H9 (cell line): ENCODE data around the gene ITSN1. TPM values are rescaled to one million over a fixed set of nuclear protein-coding genes. Genes with fewer than 3 reads are reported as not detected.

ENCODE experiments used
- DNase-seq: peaks from one replicate; pipeline ENCODE4 v3.0.0-alpha.2; 2017
- H2AFZ ChIP-seq: one replicate; pipeline ENCODE4 v1.6.1; 2013; ENCODE audit warnings: mild to moderate bottlenecking, low read length, control low read depth, moderate library complexity
- H2AK5ac ChIP-seq: 2 replicates; pipeline ENCODE4 v1.6.1; 2013; ENCODE audit warnings: low read length, control low read depth, mixed read lengths; ENCODE audit not compliant: insufficient read length
- H2BK120ac ChIP-seq: one replicate; pipeline ENCODE4 v1.6.1; 2013; ENCODE audit warnings: low read depth, mild to moderate bottlenecking, low read length, control low read depth, inconsistent platforms; ENCODE audit not compliant: poor library complexity, severe bottlenecking
- H2BK12ac ChIP-seq: 2 replicates; pipeline ENCODE4 v1.6.1; 2013; ENCODE audit warnings: low read length, control low read depth, mixed read lengths, low read depth; ENCODE audit not compliant: insufficient read length
- H2BK15ac ChIP-seq: 2 replicates; pipeline ENCODE4 v1.6.1; 2013; ENCODE audit warnings: low read depth, low read length, control low read depth
- H2BK20ac ChIP-seq: one replicate; pipeline ENCODE4 v1.6.1; 2013; ENCODE audit warnings: low read depth, mild to moderate bottlenecking, low read length, control low read depth, inconsistent platforms; ENCODE audit not compliant: poor library complexity, severe bottlenecking
- H2BK5ac ChIP-seq: 2 replicates; pipeline ENCODE4 v1.6.1; 2013; ENCODE audit warnings: low read length, control low read depth, mixed read lengths; ENCODE audit not compliant: insufficient read length
- H3K14ac ChIP-seq: 2 replicates; pipeline ENCODE4 v1.6.1; 2013; ENCODE audit warnings: low read length, control low read depth; ENCODE audit not compliant: insufficient read depth
- H3K18ac ChIP-seq: 2 replicates; pipeline ENCODE4 v1.6.1; 2013; ENCODE audit warnings: low read depth, mild to moderate bottlenecking, mixed read lengths, low read length, control low read depth; ENCODE audit not compliant: insufficient read length
- H3K23ac ChIP-seq: 2 replicates; pipeline ENCODE4 v1.6.1; 2013; ENCODE audit warnings: low read length, control low read depth, mixed read lengths, low read depth; ENCODE audit not compliant: insufficient read length
- H3K23me2 ChIP-seq: 2 replicates; pipeline ENCODE4 v1.6.1; 2013; ENCODE audit warnings: low read depth, mild to moderate bottlenecking, mixed read lengths, low read length, control low read depth; ENCODE audit not compliant: insufficient read length, poor library complexity, severe bottlenecking
- H3K27ac ChIP-seq: 2 replicates; pipeline ENCODE4 v1.5.1; 2013; ENCODE audit warnings: low read length, control low read depth, mixed read lengths, low read depth; ENCODE audit not compliant: insufficient read length
- H3K27me3 ChIP-seq: 2 replicates; pipeline ENCODE4 v1.6.1; 2013; ENCODE audit warnings: low read length, control low read depth, inconsistent platforms; ENCODE audit not compliant: insufficient read depth
- H3K4ac ChIP-seq: 2 replicates; pipeline ENCODE4 v1.6.1; 2013; ENCODE audit warnings: low read depth, mild to moderate bottlenecking, control low read depth, inconsistent platforms, low read length, moderate library complexity
- H3K4me1 ChIP-seq: 2 replicates; pipeline ENCODE4 v1.6.1; 2013; ENCODE audit warnings: low read length, control low read depth, inconsistent platforms; ENCODE audit not compliant: insufficient read depth
- H3K4me2 ChIP-seq: 2 replicates; pipeline ENCODE4 v1.6.1; 2013; ENCODE audit warnings: low read length, control low read depth, mixed read lengths; ENCODE audit not compliant: insufficient read length, insufficient read depth
- H3K56ac ChIP-seq: 2 replicates; pipeline ENCODE4 v1.6.1; 2013; ENCODE audit warnings: low read depth, mild to moderate bottlenecking, mixed read lengths, low read length, control low read depth; ENCODE audit not compliant: insufficient read length
- H3K79me1 ChIP-seq: 2 replicates; pipeline ENCODE4 v1.6.1; 2013; ENCODE audit warnings: low read depth, mild to moderate bottlenecking, moderate library complexity, low read length, control low read depth, inconsistent platforms; ENCODE audit not compliant: insufficient read depth, poor library complexity, severe bottlenecking
- H3K79me2 ChIP-seq: 2 replicates; pipeline ENCODE4 v1.6.1; 2013; ENCODE audit warnings: low read length, control low read depth, inconsistent platforms; ENCODE audit not compliant: insufficient read depth
- H3K9ac ChIP-seq: 2 replicates; pipeline ENCODE4 v1.6.1; 2013; ENCODE audit warnings: low read length, control low read depth, mixed read lengths; ENCODE audit not compliant: insufficient read length; ENCODE audit errors: extremely low read depth
- H3K9me3 ChIP-seq: one replicate; pipeline ENCODE4 v1.6.1; 2013; ENCODE audit warnings: low read depth, low read length, inconsistent platforms; ENCODE audit not compliant: control insufficient read depth
- H3T11ph ChIP-seq: one replicate; pipeline ENCODE4 v1.6.1; 2013; ENCODE audit warnings: mild to moderate bottlenecking, low read length, control low read depth, inconsistent platforms
- H4K20me1 ChIP-seq: one replicate; pipeline ENCODE4 v1.6.1; 2013; ENCODE audit not compliant: control insufficient read depth, insufficient read length, insufficient read depth
- H4K5ac ChIP-seq: 2 replicates; pipeline ENCODE4 v1.6.1; 2013; ENCODE audit warnings: low read depth, mild to moderate bottlenecking, mixed read lengths, low read length, control low read depth; ENCODE audit not compliant: insufficient read length
- H4K8ac ChIP-seq: replicated peaks from 2 replicates; pipeline ENCODE4 v1.6.1; 2013; ENCODE audit warnings: low read length, control low read depth, mixed read lengths, low read depth; ENCODE audit not compliant: insufficient read length
- H4K91ac ChIP-seq: 2 replicates; pipeline ENCODE4 v1.6.1; 2013; ENCODE audit warnings: low read depth, mild to moderate bottlenecking, moderate library complexity, mixed read lengths, low read length, control low read depth; ENCODE audit not compliant: insufficient read length
- H3K27ac Mint-ChIP-seq, 3 experiments: 2 replicates in 2 of 3; 3 replicates in 1 of 3; pipeline ENCODE4 v1.8.0; 2020 to 2021; ENCODE audit warnings: mixed read lengths in 3 of 3, mild to moderate bottlenecking in 1 of 3, moderate library complexity in 1 of 3
- H3K27me3 Mint-ChIP-seq: 2 replicates; pipeline ENCODE4 v1.8.0; 2021; ENCODE audit warnings: low read depth, mild to moderate bottlenecking, moderate library complexity, mixed read lengths
- H3K36me3 Mint-ChIP-seq, 3 experiments: 2 replicates in 2 of 3; 3 replicates in 1 of 3; pipeline ENCODE4 v1.8.0; 2020 to 2021; ENCODE audit warnings: low read depth in 3 of 3, mixed read lengths in 3 of 3; ENCODE audit not compliant: insufficient read depth in 1 of 3
- H3K4me1 Mint-ChIP-seq, 2 experiments: 2 replicates each; pipeline ENCODE4 v1.8.0; 2020; ENCODE audit warnings: mixed read lengths in 2 of 2
- H3K4me3 Mint-ChIP-seq, 2 experiments: 2 replicates in 1 of 2; 3 replicates in 1 of 2; pipeline ENCODE4 v1.8.0; 2020 to 2021; ENCODE audit warnings: mild to moderate bottlenecking in 2 of 2, mixed read lengths in 2 of 2, moderate library complexity in 1 of 2
- H3K9me3 Mint-ChIP-seq, 2 experiments: 2 replicates in 1 of 2; 3 replicates in 1 of 2; pipeline ENCODE4 v1.8.0; 2020; ENCODE audit warnings: mild to moderate bottlenecking in 2 of 2, mixed read lengths in 2 of 2, moderate library complexity in 1 of 2
- CTCF ChIP-seq: fragments of 200-600 bp; sonication (generic); conservative IDR thresholded peaks from 3 replicates; pipeline ENCODE4 v1.8.0; 2021; ENCODE audit warnings: antibody characterized with exemption, mild to moderate bottlenecking
- WGBS: extraction: QIAGEN DNeasy Blood & Tissue Kit; methylation state at CpG from one replicate; pipeline ENCODE4 v1.1.7; 2013; ENCODE audit warnings: missing lambda C conversion rate, low lambda C conversion rate, mixed read lengths; ENCODE audit not compliant: insufficient read length; ENCODE audit errors: extremely low coverage; 5-methylcytosine and 5-hydroxymethylcytosine counted together
- total RNA-seq: library from RNA; stranded (reverse); gene quantifications from 2 replicates; pipeline ENCODE4 v1.2.1, GENCODE V29; 2021

The ITSN1 gene
- total RNA-seq, 1 experiment from 2014 or later = 94.2 TPM

- no peaks in the 10 kb centered on the region for H3K23me2 ChIP-seq
- H3K9me3 Mint-ChIP-seq = no peaks in the 10 kb centered on the region
- no peaks in the 10 kb centered on the region for H3K27me3 ChIP-seq
- H2BK15ac ChIP-seq = no peak overlapping the region
- H4K91ac ChIP-seq = no peak overlapping the region
- no peaks in the 10 kb centered on the region for H3K9me3 ChIP-seq
- H3K9ac ChIP-seq = no peak overlapping the region
- WGBS = no CpG with 5 or more reads among the region's 13 CpGs
- H3K27me3 Mint-ChIP-seq = peaks cover 2% of the 10 kb centered on the region; the same call in 1 of the 2 replicates
- no peak overlapping the region for H3K56ac ChIP-seq
- H2BK12ac ChIP-seq = no peak overlapping the region
- no peaks in the 10 kb centered on the region; the same call in 1 of the 2 replicates for H3K4me1 ChIP-seq
- H3K79me1 ChIP-seq = no peaks in the 10 kb centered on the region
- no peak overlapping the region for H3K27ac Mint-ChIP-seq
- H3K4me1 Mint-ChIP-seq = peaks cover 11 to 14% of the 10 kb centered on the region in 2 experiments
- no peak for DNase-seq
- H3K14ac ChIP-seq = no peak overlapping the region
- no peaks in the 10 kb centered on the region for H3K79me2 ChIP-seq
- H2BK5ac ChIP-seq = no peak overlapping the region
- H4K8ac ChIP-seq = no peak overlapping the region
- no peak overlapping the region for H3K18ac ChIP-seq
- no peak overlapping the region for H2AFZ ChIP-seq
- no peak overlapping the region for H4K5ac ChIP-seq
- H3K27ac ChIP-seq = no peak overlapping the region
- H3K4me2 ChIP-seq = no peak overlapping the region
- no peaks in the 10 kb centered on the region for H4K20me1 ChIP-seq
- H3K23ac ChIP-seq = no peak overlapping the region
- no peak overlapping the region for H3K4me3 Mint-ChIP-seq
- H2BK20ac ChIP-seq = no peak overlapping the region
- no peak for TF ChIP-seq CTCF
- no peaks in the 10 kb centered on the region for H3K36me3 Mint-ChIP-seq
- H3K4ac ChIP-seq = no peak overlapping the region
- no peak overlapping the region for H3T11ph ChIP-seq
- H2AK5ac ChIP-seq = no peak overlapping the region
- no peak overlapping the region for H2BK120ac ChIP-seq
These were observed 238.3 kb downstream of the ITSN1 start for GRCh38 chr21:33880626-33881025.
